PC-3 (cell line): ENCODE measurements around the gene CEACAM19. TPM values are rescaled to one million over a fixed set of nuclear protein-coding genes. Genes with fewer than 3 reads are reported as not detected.

Experiments used
- ATAC-seq: fragments of 200-7000 bp; cut with Tn5 transposase; 2 replicates; pipeline ENCODE4 v1.9.1; 2020; ENCODE audit warnings: mild to moderate bottlenecking, moderate library complexity
- BruUV-seq: library from RNA; stranded (reverse); fragments of 400-500 nt; replicated peaks from 2 replicates; lab custom pipeline; 2021; lab: Mats Ljungman, UMichigan
- CTCF ChIA-PET: fragments of 300-600 bp; sonication (Branson Sonifier 250); formaldehyde crosslinking; loops from one replicate; lab custom pipeline; 2022; ENCODE audit warnings: antibody characterized with exemption; lab: Charles Lee
- POLR2A ChIA-PET: fragments of 300-600 bp; sonication (Branson Sonifier 250); formaldehyde crosslinking; loops from one replicate; lab custom pipeline; 2022; ENCODE audit warnings: antibody characterized with exemption; ENCODE audit not compliant: unreplicated experiment; lab: Charles Lee
- DNase-seq: peaks from one replicate; pipeline ENCODE4 v3.0.0-alpha.2; 2015
- H2AFZ ChIP-seq: fragments of 300-600 bp; sonication (generic); 2 replicates; pipeline ENCODE4 v1.6.0; 2016; ENCODE audit warnings: antibody characterized with exemption, low read length
- H3F3A ChIP-seq: fragments of 300-600 bp; sonication (generic); one replicate; pipeline ENCODE4 v1.6.0; 2017; ENCODE audit warnings: antibody characterized with exemption, low read length, control low read depth, mild to moderate bottlenecking; ENCODE audit not compliant: unreplicated experiment
- H3K27ac ChIP-seq: fragments of 300-600 bp; sonication (generic); 2 replicates; pipeline ENCODE4 v1.5.1; 2016; ENCODE audit warnings: mild to moderate bottlenecking, low read length
- H3K27me3 ChIP-seq: fragments of 300-600 bp; sonication (generic); 2 replicates; pipeline ENCODE4 v1.6.1; 2016; ENCODE audit warnings: low read length, mixed read lengths
- H3K36me3 ChIP-seq: fragments of 300-600 bp; sonication (generic); 2 replicates; pipeline ENCODE4 v1.6.1; 2016; ENCODE audit warnings: low read depth, mixed run types, low read length, mixed read lengths
- H3K4me1 ChIP-seq: fragments of 300-600 bp; sonication (generic); 2 replicates; pipeline ENCODE4 v1.5.1; 2016; ENCODE audit warnings: low read length; ENCODE audit not compliant: insufficient read depth
- H3K4me2 ChIP-seq: fragments of 300-600 bp; sonication (generic); 2 replicates; pipeline ENCODE4 v1.6.0; 2016; ENCODE audit warnings: low read length
- H3K4me3 ChIP-seq: fragments of 300-600 bp; sonication (generic); 2 replicates; pipeline ENCODE4 v1.5.1; 2016; ENCODE audit warnings: mild to moderate bottlenecking, low read length, mixed read lengths
- H3K79me2 ChIP-seq: fragments of 300-600 bp; sonication (generic); 2 replicates; pipeline ENCODE4 v1.6.1; 2017; ENCODE audit warnings: low read length, mixed read lengths
- H3K9ac ChIP-seq: fragments of 300-600 bp; sonication (generic); 2 replicates; pipeline ENCODE4 v1.6.0; 2016; ENCODE audit warnings: mild to moderate bottlenecking, low read length
- H3K9me2 ChIP-seq: fragments of 300-600 bp; sonication (generic); replicated peaks from 2 replicates; pipeline ENCODE4 v1.6.1; 2016; ENCODE audit warnings: mixed run types, low read length, mixed read lengths
- H3K9me3 ChIP-seq: fragments of 300-600 bp; sonication (generic); 2 replicates; pipeline ENCODE4 v1.6.1; 2016; ENCODE audit warnings: low read length, mixed read lengths
- H4K20me1 ChIP-seq: fragments of 300-600 bp; sonication (generic); 2 replicates; pipeline ENCODE4 v1.6.1; 2016; ENCODE audit warnings: low read length, mixed read lengths
- EZH2 ChIP-seq: fragments of 300-600 bp; sonication (generic); IDR thresholded peaks from one replicate; pipeline ENCODE4 v1.6.1; 2017; ENCODE audit warnings: antibody characterized with exemption, mild to moderate bottlenecking, low read length; ENCODE audit not compliant: unreplicated experiment
- EZH2phosphoT487 ChIP-seq: fragments of 300-600 bp; sonication (generic); IDR thresholded peaks from 2 replicates; pipeline ENCODE4 v1.6.1; 2018; ENCODE audit warnings: mild to moderate bottlenecking, antibody characterized with exemption, low read length, borderline replicate concordance
- intact Hi-C: fragments of 100-400 bp; cut with micrococcal nuclease; formaldehyde crosslinking; loops from 2 replicates; pipeline ENCODE4 v1.9.0; 2023
- total RNA-seq: library from RNA; depleted of rRNA; stranded (reverse); fragments of >200 nt; gene quantifications from 2 replicates; pipeline ENCODE4 v1.2.3, GENCODE V29; 2014
- TF ChIP-seq, protein P1 (sequence below): fragments of 300-600 bp; sonication (generic); conservative IDR thresholded peaks from 2 replicates; pipeline ENCODE4 v1.5.1; 2017; ENCODE audit warnings: antibody characterized with exemption, low read depth, mild to moderate bottlenecking, low read length

CEACAM19 gene
- total RNA-seq, 1 experiment from 2014 or later: 4.3 TPM

DNA sequence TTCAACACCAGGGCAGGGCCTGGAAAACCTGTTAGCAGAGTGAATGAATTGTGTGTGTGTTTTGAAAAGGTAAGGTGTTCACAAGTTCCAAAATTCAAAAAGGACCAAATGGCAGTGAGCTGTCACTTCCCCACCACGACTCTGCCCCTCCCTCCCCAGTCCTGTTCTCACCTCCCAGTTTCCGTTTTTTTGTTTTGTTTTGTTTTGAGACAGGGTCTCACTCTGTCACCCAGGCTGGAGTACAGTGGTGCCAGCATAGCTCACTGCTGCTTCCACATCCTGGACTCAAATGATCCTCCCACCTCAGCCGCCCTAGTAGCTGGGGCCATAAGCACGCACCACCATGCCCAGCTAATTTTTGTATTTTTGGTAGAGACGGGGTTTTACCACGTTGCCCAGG lies 56.9 kb downstream of the CEACAM19 start:
- H3K4me2 ChIP-seq: no peak overlapping the region
- H3K36me3 ChIP-seq: no peaks in the 10 kb centered on the region
- no peaks in the 10 kb centered on the region for H3K9me3 ChIP-seq
- H3K9ac ChIP-seq: no peak overlapping the region
- ATAC-seq (no peak), DNase-seq (no peak)
- H4K20me1 ChIP-seq: no peaks in the 10 kb centered on the region
- ChIA-PET POLR2A (no interaction called here), CTCF (interaction anchor here (0.8 kb wide), 1 partner anchor 43 kb away, joined by 3 read pairs; no protein-coding TSS in a partner anchor)
- TF ChIP-seq, protein P1, sequence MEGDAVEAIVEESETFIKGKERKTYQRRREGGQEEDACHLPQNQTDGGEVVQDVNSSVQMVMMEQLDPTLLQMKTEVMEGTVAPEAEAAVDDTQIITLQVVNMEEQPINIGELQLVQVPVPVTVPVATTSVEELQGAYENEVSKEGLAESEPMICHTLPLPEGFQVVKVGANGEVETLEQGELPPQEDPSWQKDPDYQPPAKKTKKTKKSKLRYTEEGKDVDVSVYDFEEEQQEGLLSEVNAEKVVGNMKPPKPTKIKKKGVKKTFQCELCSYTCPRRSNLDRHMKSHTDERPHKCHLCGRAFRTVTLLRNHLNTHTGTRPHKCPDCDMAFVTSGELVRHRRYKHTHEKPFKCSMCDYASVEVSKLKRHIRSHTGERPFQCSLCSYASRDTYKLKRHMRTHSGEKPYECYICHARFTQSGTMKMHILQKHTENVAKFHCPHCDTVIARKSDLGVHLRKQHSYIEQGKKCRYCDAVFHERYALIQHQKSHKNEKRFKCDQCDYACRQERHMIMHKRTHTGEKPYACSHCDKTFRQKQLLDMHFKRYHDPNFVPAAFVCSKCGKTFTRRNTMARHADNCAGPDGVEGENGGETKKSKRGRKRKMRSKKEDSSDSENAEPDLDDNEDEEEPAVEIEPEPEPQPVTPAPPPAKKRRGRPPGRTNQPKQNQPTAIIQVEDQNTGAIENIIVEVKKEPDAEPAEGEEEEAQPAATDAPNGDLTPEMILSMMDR: no peak
- TF ChIP-seq EZH2: no peak
- TF ChIP-seq EZH2phosphoT487: no peak
- no peaks in the 10 kb centered on the region for H3K27me3 ChIP-seq
- no peaks in the 10 kb centered on the region for H3K79me2 ChIP-seq
- peaks cover 23% of the 10 kb centered on the region for H3K4me1 ChIP-seq
- H3K4me3 ChIP-seq: no peak overlapping the region
- no peak overlapping the region for H3K27ac ChIP-seq
- H2AFZ ChIP-seq: no peak overlapping the region
- no TSS peak for BruUV-seq
- H3F3A ChIP-seq: no peaks in the 10 kb centered on the region
- no peaks in the 10 kb centered on the region for H3K9me2 ChIP-seq
- intact Hi-C loops: no loop called here

DNA sequence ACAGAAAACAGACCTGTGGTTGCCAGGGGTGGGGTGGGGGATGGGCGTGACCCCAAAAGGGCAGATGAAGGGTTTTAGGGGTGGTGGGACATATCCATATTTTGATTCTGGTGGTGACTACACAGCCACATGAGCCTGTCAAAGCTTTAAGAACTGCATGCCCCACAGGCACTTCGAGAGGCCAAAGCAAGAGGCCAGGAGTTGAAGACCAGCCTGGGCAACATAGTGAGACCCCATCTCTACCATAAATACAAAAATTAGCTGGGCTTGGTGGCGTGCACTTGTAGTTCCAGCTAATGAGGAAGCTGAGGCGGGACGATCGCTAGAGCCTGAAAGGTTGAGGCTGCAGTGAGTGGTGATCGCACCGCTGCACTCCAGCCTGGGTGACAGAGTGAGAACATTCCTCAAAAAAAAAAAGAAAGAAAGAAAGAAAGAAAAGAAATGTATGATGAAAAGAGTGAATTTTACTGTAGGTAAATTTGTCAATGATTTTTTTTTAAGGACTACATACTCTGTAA lies 58.3 kb downstream of the CEACAM19 start:
- DNase-seq (no peak), ATAC-seq (no peak)
- H3K9me2 ChIP-seq: no peaks in the 10 kb centered on the region
- H3K4me2 ChIP-seq: no peak overlapping the region
- CTCF ChIA-PET: no interaction called here
- H3K9ac ChIP-seq: no peak overlapping the region
- H2AFZ ChIP-seq: no peak overlapping the region
- H3K79me2 ChIP-seq: no peaks in the 10 kb centered on the region
- no peaks in the 10 kb centered on the region for H4K20me1 ChIP-seq
- no peak overlapping the region for H3K4me3 ChIP-seq
- POLR2A ChIA-PET: interaction anchor here (0.6 kb wide), 1 partner anchor 116 kb away, joined by 19 read pairs; no protein-coding TSS in a partner anchor
- BruUV-seq: no TSS peak
- H3K4me1 ChIP-seq: peaks cover 11% of the 10 kb centered on the region
- no peaks in the 10 kb centered on the region for H3F3A ChIP-seq
- H3K27me3 ChIP-seq: no peaks in the 10 kb centered on the region
- TF ChIP-seq EZH2phosphoT487 (no peak), EZH2 (no peak)
- TF ChIP-seq, protein P1: no peak
- no peaks in the 10 kb centered on the region for H3K9me3 ChIP-seq
- intact Hi-C loops: no loop called here
- H3K27ac ChIP-seq: no peak overlapping the region
- no peaks in the 10 kb centered on the region for H3K36me3 ChIP-seq

DNA sequence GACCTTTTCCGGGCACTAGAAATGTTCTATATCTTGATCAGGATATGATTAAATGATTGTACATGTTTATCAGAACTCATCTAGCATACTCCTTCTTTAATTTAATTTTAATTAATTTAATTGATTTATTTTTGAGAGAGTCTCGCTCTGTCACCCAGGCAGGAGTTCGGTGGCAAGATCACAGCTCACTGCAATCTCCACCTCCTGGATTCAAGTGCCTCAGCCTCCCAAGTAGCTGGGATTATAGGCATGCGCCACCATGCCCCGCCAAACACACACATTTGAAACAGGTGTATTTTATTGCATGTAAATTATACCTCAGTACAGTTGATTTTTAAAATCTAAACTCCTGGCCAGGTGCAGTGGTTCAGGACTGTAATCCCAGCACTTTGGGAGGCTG lies 59.8 kb downstream of the CEACAM19 start:
- no peak overlapping the region for H2AFZ ChIP-seq
- TF ChIP-seq, protein P1: no peak
- TF ChIP-seq EZH2phosphoT487 (no peak), EZH2 (no peak)
- DNase-seq (no peak), ATAC-seq (no peak)
- H3F3A ChIP-seq: no peaks in the 10 kb centered on the region
- no peaks in the 10 kb centered on the region for H3K9me2 ChIP-seq
- H3K4me2 ChIP-seq: no peak overlapping the region
- ChIA-PET POLR2A (no interaction called here), CTCF (no interaction called here)
- H3K4me1 ChIP-seq: peaks cover 9% of the 10 kb centered on the region; the same call in 1 of the 2 replicates
- no peak overlapping the region for H3K9ac ChIP-seq
- no peak overlapping the region for H3K4me3 ChIP-seq
- H3K79me2 ChIP-seq: no peaks in the 10 kb centered on the region
- BruUV-seq: no TSS peak
- no peak overlapping the region for H3K27ac ChIP-seq
- H3K27me3 ChIP-seq: no peaks in the 10 kb centered on the region
- H3K9me3 ChIP-seq: no peaks in the 10 kb centered on the region
- no peaks in the 10 kb centered on the region for H4K20me1 ChIP-seq
- intact Hi-C loops: no loop called here
- no peaks in the 10 kb centered on the region for H3K36me3 ChIP-seq
